ENCODE data around the gene NOS1AP.

DNA sequence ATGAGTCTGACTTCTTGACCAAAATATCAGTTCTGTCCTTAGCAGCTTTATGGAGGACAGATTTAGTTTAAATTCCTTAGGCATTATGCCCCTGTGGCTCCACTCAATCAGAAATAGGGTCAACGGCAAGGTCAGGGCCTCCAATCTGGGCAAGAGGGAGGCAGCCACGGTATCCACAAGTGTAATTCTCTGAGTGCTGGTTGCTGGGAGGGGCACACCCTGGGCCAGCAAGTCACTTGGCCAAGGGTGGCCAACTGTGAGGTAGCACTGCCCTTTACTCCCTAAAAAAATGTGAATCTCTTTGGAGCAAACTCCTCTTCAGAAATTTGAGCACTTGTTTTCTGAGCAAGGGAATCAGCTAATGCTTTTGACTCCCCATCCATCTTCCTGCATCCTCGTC lies 294.3 kb downstream of the NOS1AP start:
- TF ChIP-seq POLR2AphosphoS5 (IDR thresholded peaks at IDR 0.05; ENCODE audit: low read depth, low read length) (no peak), GABPA (IDR thresholded peaks at IDR 0.05; ENCODE audit: low read depth) (no peak), YY1 (IDR thresholded peaks at IDR 0.05; ENCODE audit: low read depth) (no peak), JUND (IDR thresholded peaks at IDR 0.05) (no peak), CHD2 (IDR thresholded peaks at IDR 0.05; ENCODE audit: low read length, partially characterized antibody) (no peak), SMC3 (IDR thresholded peaks at IDR 0.05; ENCODE audit: low read depth, low read length) (no peak), FOXM1 (IDR thresholded peaks at IDR 0.05; ENCODE audit: low read depth) (no peak), TAF1 (IDR thresholded peaks at IDR 0.05; ENCODE audit: borderline replicate concordance, low read depth, low read length) (no peak), FOXJ3 (CRISPR knock-in tag; IDR thresholded peaks at IDR 0.05) (no peak), RAD21 (IDR thresholded peaks at IDR 0.05; ENCODE audit: low read length) (no peak)
- TF ChIP-seq, protein P1, sequence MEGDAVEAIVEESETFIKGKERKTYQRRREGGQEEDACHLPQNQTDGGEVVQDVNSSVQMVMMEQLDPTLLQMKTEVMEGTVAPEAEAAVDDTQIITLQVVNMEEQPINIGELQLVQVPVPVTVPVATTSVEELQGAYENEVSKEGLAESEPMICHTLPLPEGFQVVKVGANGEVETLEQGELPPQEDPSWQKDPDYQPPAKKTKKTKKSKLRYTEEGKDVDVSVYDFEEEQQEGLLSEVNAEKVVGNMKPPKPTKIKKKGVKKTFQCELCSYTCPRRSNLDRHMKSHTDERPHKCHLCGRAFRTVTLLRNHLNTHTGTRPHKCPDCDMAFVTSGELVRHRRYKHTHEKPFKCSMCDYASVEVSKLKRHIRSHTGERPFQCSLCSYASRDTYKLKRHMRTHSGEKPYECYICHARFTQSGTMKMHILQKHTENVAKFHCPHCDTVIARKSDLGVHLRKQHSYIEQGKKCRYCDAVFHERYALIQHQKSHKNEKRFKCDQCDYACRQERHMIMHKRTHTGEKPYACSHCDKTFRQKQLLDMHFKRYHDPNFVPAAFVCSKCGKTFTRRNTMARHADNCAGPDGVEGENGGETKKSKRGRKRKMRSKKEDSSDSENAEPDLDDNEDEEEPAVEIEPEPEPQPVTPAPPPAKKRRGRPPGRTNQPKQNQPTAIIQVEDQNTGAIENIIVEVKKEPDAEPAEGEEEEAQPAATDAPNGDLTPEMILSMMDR (IDR thresholded peaks at IDR 0.05) = no peak
- TF ChIP-seq, protein P2, sequence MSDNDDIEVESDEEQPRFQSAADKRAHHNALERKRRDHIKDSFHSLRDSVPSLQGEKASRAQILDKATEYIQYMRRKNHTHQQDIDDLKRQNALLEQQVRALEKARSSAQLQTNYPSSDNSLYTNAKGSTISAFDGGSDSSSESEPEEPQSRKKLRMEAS (IDR thresholded peaks at IDR 0.05; ENCODE audit: low read depth) = no peak
- TF ChIP-seq, protein P3, sequence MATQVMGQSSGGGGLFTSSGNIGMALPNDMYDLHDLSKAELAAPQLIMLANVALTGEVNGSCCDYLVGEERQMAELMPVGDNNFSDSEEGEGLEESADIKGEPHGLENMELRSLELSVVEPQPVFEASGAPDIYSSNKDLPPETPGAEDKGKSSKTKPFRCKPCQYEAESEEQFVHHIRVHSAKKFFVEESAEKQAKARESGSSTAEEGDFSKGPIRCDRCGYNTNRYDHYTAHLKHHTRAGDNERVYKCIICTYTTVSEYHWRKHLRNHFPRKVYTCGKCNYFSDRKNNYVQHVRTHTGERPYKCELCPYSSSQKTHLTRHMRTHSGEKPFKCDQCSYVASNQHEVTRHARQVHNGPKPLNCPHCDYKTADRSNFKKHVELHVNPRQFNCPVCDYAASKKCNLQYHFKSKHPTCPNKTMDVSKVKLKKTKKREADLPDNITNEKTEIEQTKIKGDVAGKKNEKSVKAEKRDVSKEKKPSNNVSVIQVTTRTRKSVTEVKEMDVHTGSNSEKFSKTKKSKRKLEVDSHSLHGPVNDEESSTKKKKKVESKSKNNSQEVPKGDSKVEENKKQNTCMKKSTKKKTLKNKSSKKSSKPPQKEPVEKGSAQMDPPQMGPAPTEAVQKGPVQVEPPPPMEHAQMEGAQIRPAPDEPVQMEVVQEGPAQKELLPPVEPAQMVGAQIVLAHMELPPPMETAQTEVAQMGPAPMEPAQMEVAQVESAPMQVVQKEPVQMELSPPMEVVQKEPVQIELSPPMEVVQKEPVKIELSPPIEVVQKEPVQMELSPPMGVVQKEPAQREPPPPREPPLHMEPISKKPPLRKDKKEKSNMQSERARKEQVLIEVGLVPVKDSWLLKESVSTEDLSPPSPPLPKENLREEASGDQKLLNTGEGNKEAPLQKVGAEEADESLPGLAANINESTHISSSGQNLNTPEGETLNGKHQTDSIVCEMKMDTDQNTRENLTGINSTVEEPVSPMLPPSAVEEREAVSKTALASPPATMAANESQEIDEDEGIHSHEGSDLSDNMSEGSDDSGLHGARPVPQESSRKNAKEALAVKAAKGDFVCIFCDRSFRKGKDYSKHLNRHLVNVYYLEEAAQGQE (IDR thresholded peaks at IDR 0.05; ENCODE audit: low read depth, low read length) = no peak
- TF ChIP-seq, protein P4, sequence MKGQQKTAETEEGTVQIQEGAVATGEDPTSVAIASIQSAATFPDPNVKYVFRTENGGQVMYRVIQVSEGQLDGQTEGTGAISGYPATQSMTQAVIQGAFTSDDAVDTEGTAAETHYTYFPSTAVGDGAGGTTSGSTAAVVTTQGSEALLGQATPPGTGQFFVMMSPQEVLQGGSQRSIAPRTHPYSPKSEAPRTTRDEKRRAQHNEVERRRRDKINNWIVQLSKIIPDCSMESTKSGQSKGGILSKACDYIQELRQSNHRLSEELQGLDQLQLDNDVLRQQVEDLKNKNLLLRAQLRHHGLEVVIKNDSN (IDR thresholded peaks at IDR 0.05; ENCODE audit: borderline replicate concordance, low read depth) = no peak

Measured in SK-N-SH (cell line).